BJ (cell line): Measurements from ENCODE around the gene MDH2. TPM values are rescaled to one million over a fixed set of nuclear protein-coding genes. Genes with fewer than 3 reads are reported as not detected.

Experiments
- CTCF ChIA-PET: fragments of 350-600 bp; formaldehyde crosslinking; extraction: SDS; loops from one replicate; lab custom pipeline; 2021; ENCODE audit warnings: antibody characterized with exemption, inconsistent platforms; lab: Yijun Ruan, JAX
- POLR2A ChIA-PET: fragments of 300-600 bp; sonication (Branson Sonifier 250); formaldehyde crosslinking; extraction: SDS; loops from one replicate; lab custom pipeline; 2021; ENCODE audit warnings: antibody characterized with exemption; lab: Charles Lee
- DNase-seq: peaks from one replicate; pipeline ENCODE4 v3.0.0-alpha.2; 2011; ENCODE audit warnings: low read depth
- H3K27me3 ChIP-seq: 2 replicates; pipeline ENCODE4 v1.6.0; 2011; ENCODE audit warnings: low read length; ENCODE audit not compliant: control insufficient read depth, insufficient read depth
- H3K36me3 ChIP-seq: 2 replicates; pipeline ENCODE4 v1.5.1; 2011; ENCODE audit warnings: low read length; ENCODE audit not compliant: control insufficient read depth, insufficient read depth
- H3K4me3 ChIP-seq: 2 replicates; pipeline ENCODE4 v1.5.1; 2011; ENCODE audit warnings: low read depth, mild to moderate bottlenecking, control low read depth, low read length
- CTCF ChIP-seq: IDR thresholded peaks from 2 replicates; pipeline ENCODE4 v1.5.1; 2011; ENCODE audit warnings: low read depth, mild to moderate bottlenecking, control low read depth, inconsistent platforms, low read length, moderate library complexity; ENCODE audit not compliant: insufficient read depth
- polyA plus RNA-seq: library from polyadenylated mRNA; depleted of rRNA; stranded (reverse); fragments of >200 nt; gene quantifications from 2 replicates; pipeline ENCODE4 v1.2.3, GENCODE V29; 2011

Gene MDH2
- polyA plus RNA-seq, 1 experiment: 166 TPM

- ChIA-PET CTCF (no interaction called here), POLR2A (no interaction called here)
- H3K4me3 ChIP-seq: no peak overlapping the region
- no peak for TF ChIP-seq CTCF
- H3K36me3 ChIP-seq: no peaks in the 10 kb centered on the region
- H3K27me3 ChIP-seq: no peaks in the 10 kb centered on the region
- no peak for DNase-seq
Observed at GRCh38 chr7:76072243-76073148, 24.6 kb downstream of the MDH2 start.

- no peaks in the 10 kb centered on the region for H3K27me3 ChIP-seq
- no peak for TF ChIP-seq CTCF
- POLR2A ChIA-PET: no interaction called here
- no peak for DNase-seq
- no peak overlapping the region for H3K4me3 ChIP-seq
- CTCF ChIA-PET: no interaction called here
- H3K36me3 ChIP-seq: no peaks in the 10 kb centered on the region
Observed at GRCh38 chr7:76073335-76073990, 25.6 kb downstream of the MDH2 start.

GRCh38 chr7:76074306-76074971 is 26.5 kb downstream of the MDH2 start:
- ChIA-PET CTCF (interaction anchor here (1.2 to 1.6 kb wide), 2 partner anchors 189 to 240 kb away, joined by 3 read pairs; no protein-coding TSS in a partner anchor), POLR2A (no interaction called here)
- no peaks in the 10 kb centered on the region for H3K36me3 ChIP-seq
- H3K27me3 ChIP-seq: no peaks in the 10 kb centered on the region
- no peak overlapping the region for H3K4me3 ChIP-seq
- no peak for TF ChIP-seq CTCF
- no peak for DNase-seq

GRCh38 chr7:76074972-76075370 is 27.1 kb downstream of the MDH2 start:
- H3K36me3 ChIP-seq: no peaks in the 10 kb centered on the region
- POLR2A ChIA-PET: no interaction called here
- CTCF ChIA-PET: interaction anchor here (1.2 to 1.6 kb wide), 2 partner anchors 188 to 239 kb away, joined by 3 read pairs; no protein-coding TSS in a partner anchor
- TF ChIP-seq CTCF: no peak
- no peaks in the 10 kb centered on the region for H3K27me3 ChIP-seq
- H3K4me3 ChIP-seq: no peak overlapping the region
- DNase-seq: no peak

- POLR2A ChIA-PET: no interaction called here
- TF ChIP-seq CTCF: no peak
- DNase-seq: no peak
- Histone ChIP-seq H3K36me3 (no peaks in the 10 kb centered on the region), H3K27me3 (no peaks in the 10 kb centered on the region), H3K4me3 (no peak overlapping the region)
- CTCF ChIA-PET: no interaction called here
Observed at GRCh38 chr7:76076995-76077394, 29.1 kb downstream of the MDH2 start.
